SK-N-SH treated with all-trans-retinoic acid at 6 μM for 48 hours (cell line): ENCODE data around the gene PRTFDC1.

ENCODE experiments used
- CSRNP3 ChIP-seq: fragments of 250-450 bp; sonication (Bioruptor Pico); IDR thresholded peaks from 2 replicates; pipeline ENCODE4 v1.5.1; 2021; ENCODE audit warnings: mild to moderate bottlenecking, moderate library complexity
- OSR1 ChIP-seq: fragments of 250-450 bp; sonication (Bioruptor Pico); IDR thresholded peaks from 2 replicates; pipeline ENCODE4 v1.8.0; 2022; ENCODE audit warnings: moderate library complexity, mild to moderate bottlenecking, inconsistent platforms
- PATZ1 ChIP-seq: fragments of 250-450 bp; sonication (Bioruptor Pico); IDR thresholded peaks from 2 replicates; pipeline ENCODE4 v1.8.0; 2020; ENCODE audit warnings: mild to moderate bottlenecking, moderate library complexity, borderline replicate concordance
- RARB ChIP-seq: fragments of 250-450 bp; sonication (Bioruptor Pico); IDR thresholded peaks from 2 replicates; pipeline ENCODE4 v1.8.0; 2021; ENCODE audit warnings: mild to moderate bottlenecking, moderate library complexity

GRCh38 chr10:24904824-24905223 is 47.6 kb downstream of the PRTFDC1 start:
- TF ChIP-seq CSRNP3 (CRISPR knock-in tag), result no peak
- no peak for TF ChIP-seq RARB (CRISPR knock-in tag)
- no peak for TF ChIP-seq OSR1 (CRISPR knock-in tag)
- no peak for TF ChIP-seq PATZ1 (CRISPR knock-in tag)
